GM18909 (cell line): ENCODE results near the gene SAFB2.

Source experiments
- ATAC-seq: cut with Tn5 transposase; IDR thresholded peaks from one replicate; pipeline ENCODE4 v1.9.1; 2021; ENCODE audit warnings: mild to moderate bottlenecking; ENCODE audit not compliant: unreplicated experiment, poor library complexity

The SAFB2 gene

GRCh38 chr19:5557691-5558090 lies 64.9 kb downstream of the SAFB2 start:
- no peak for ATAC-seq

- ATAC-seq, result no peak
Measured at GRCh38 chr19:5554828-5555227, 67.7 kb downstream of the SAFB2 start.

- no peak for ATAC-seq
Measured at GRCh38 chr19:5553892-5554291, 68.7 kb downstream of the SAFB2 start.

GRCh38 chr19:5547881-5548280 lies 74.7 kb downstream of the SAFB2 start:
- ATAC-seq, result no peak

GRCh38 chr19:5545984-5546383 lies 76.6 kb downstream of the SAFB2 start:
- ATAC-seq, result no peak

- ATAC-seq, result no peak
Measured at GRCh38 chr19:5545051-5545450, 77.5 kb downstream of the SAFB2 start.

- no peak for ATAC-seq
Measured at GRCh38 chr19:5542665-5543064, 79.9 kb downstream of the SAFB2 start.

- ATAC-seq, result no peak
Measured at GRCh38 chr19:5541456-5541855, 81.1 kb downstream of the SAFB2 start.

- ATAC-seq, result no peak
Measured at GRCh38 chr19:5540208-5540607, 82.4 kb downstream of the SAFB2 start.

GRCh38 chr19:5537870-5538269 lies 84.7 kb downstream of the SAFB2 start:
- ATAC-seq, result no peak
